GM19438 (cell line): ENCODE results near the gene COL5A3.
"Not testable (repeated sequence)": the region's sequence is repeated elsewhere in the genome, so short reads cannot be mapped to it uniquely, and the experiment has no call there.

Experiments
- ATAC-seq: cut with Tn5 transposase; IDR thresholded peaks from one replicate; pipeline ENCODE4 v1.9.1; 2021; ENCODE audit warnings: low read depth; ENCODE audit not compliant: unreplicated experiment

The COL5A3 gene

DNA sequence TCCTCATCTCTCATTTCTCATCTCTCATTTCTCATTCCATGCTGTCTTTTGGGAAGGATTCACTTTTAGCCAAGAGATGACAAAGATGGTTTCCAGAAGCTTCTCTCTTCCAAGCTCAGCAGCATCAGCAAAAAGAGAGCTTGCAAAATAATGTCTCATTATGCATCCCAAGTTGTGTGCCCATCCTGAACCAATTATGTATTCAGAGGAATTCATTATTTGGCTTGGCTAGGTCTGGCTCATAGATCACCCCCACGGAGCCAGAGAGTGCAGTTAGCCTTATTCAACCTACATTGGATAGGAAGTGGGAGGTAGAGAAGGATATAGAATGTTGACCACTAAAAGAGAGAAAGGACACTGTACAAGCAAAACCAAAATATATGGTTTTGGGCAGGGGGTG is 68.6 kb downstream of the COL5A3 start:
- ATAC-seq, result no peak

DNA sequence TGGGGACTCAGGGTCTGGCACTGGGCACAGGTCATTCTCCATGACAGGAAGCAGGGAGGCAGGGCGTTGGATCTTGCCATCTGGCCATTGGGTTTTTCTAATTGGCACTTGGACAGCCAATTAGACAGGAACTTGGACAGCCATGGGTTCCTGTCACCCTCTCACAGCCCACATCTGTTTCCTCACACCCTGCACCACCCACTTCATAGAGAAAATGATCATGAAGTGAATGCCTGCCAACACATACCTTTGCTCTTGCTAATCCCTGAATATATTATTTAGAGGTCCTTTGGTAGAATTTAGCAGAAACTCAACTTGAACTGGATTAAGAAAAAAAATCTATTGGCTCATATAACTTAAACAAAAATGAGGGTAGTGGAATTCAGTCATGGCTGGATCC is 69.1 kb downstream of the COL5A3 start:
- no peak for ATAC-seq

GRCh38 chr19:9940778-9941177 is 69.5 kb downstream of the COL5A3 start:
- ATAC-seq, result no peak

- ATAC-seq, result no peak
Measured at GRCh38 chr19:9939301-9939913, 70.9 kb downstream of the COL5A3 start.

DNA sequence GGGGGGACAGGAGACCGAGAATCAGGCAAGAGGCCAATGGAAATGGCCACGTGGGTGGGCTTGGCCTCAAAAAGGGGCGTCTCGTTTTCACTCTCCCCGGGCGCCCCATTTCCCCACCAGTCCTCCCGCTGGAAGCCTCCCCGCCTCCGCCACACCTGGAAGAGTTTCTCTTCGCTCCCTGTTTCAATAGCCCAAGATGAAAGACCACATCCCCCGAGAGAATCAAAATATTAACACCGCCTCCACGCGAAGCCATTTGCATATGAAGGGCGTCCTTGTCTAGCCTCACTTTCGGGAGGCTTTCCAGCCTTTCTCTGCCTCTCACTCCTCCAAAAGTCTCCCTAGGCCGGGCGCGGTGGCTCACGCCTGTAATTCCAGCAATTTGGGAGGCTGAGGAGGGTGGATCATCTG is 73.3 kb downstream of the COL5A3 start:
- ATAC-seq, result no peak

- no peak for ATAC-seq
Measured at GRCh38 chr19:9936326-9937000, 73.8 kb downstream of the COL5A3 start, which contains the start of gene OLFM2. OLFM2 (minus strand) TSS chr19:9936515; CDS start chr19:9936366, 149 bp downstream.

DNA sequence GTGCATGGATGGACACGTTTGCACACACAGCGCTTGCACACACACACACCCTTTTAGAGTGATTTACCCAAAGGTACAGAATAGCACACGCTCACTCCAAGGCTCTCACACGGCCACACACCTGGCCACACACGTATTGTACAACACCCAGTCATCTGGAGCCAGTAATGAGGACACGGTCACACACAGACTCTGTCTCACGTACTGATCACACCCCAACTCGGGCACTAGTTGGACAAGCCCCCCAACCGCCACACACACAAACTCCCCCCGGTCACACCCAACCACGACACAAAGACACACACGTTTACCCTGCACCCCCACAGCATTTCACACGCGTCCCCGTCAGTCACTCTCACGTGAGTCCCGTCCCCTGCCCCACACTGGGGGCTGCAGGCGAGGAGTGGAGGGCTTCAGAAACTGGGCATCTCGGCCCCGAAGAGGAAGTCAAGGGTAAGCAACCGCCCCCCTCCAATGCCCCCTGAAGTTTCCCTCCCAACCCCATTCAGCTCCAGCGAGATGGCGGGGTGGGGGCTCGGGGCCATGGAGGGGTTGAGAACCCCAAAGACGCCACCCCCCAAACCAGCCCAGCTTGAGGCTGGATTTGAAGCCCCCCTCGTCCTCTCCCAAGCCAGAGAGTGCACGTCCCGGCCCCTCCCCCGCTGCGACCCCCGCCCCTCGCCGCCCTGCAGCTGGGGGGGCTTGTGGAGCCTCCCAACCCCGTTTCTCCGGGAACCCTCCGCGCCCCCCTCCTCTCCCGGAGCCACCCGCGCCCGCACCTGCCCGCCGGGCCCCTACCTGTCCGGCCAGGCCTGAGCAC is 74.6 kb downstream of the COL5A3 start:
- no peak for ATAC-seq

GRCh38 chr19:9934132-9934950 is 76.0 kb downstream of the COL5A3 start:
- no peak for ATAC-seq

GRCh38 chr19:9932835-9933234 is 77.5 kb downstream of the COL5A3 start:
- no peak for ATAC-seq

GRCh38 chr19:9931629-9932028 is 78.7 kb downstream of the COL5A3 start:
- ATAC-seq, result no peak

- no peak for ATAC-seq
Measured at GRCh38 chr19:9923440-9923839, 86.9 kb downstream of the COL5A3 start.

DNA sequence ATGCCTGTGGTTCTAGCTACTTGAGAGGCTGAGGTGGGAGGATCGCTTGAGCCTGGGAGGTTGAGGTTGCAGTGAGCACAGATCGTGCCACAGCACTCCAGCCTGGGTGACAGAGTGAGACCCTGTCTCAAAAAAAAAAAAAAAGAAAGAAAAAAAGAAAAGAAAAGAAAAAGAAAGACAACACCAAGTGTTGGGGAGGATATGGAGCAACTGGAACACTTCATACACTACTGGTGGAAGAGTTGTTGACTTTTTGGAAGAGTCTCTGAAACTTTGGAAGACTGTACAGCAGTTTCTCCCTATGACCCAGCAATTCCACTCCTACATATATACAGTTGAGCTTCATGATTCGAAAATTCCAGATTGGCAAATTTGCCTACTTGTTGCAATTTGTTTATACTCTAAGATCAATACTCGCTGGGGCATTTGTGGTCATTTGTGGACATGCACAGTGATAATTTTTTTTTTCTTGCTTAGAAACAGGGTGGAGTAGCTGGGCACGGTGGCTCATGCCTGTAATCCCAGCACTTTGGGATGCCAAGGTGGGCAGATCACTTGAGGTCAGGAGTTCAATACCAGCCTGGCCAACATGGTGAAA is 87.4 kb downstream of the COL5A3 start:
- not testable (repeated sequence) for ATAC-seq

GRCh38 chr19:9917321-9917720 is 93.0 kb downstream of the COL5A3 start:
- ATAC-seq, result no peak

DNA sequence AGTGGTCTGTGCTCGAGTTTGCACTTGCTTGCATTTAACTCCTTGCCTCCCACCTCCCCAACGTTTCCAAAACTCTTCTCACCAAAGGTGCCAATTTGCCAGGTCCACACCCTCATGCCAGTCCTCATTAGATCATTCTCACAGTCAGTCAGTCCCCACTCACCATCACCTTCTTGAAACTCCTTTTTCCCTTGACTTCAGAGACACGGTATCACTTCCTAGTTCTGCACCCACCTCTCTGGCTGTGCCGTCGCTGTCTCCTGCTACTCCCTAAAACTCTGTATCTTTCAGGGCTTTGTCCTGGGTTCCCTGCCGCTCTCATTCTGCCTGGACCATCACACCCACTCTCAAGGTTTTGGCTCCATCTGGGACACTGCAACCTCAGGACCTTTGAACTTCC is 93.6 kb downstream of the COL5A3 start:
- no peak for ATAC-seq

- no peak for ATAC-seq
Measured at GRCh38 chr19:9914315-9915207, 95.7 kb downstream of the COL5A3 start.

DNA sequence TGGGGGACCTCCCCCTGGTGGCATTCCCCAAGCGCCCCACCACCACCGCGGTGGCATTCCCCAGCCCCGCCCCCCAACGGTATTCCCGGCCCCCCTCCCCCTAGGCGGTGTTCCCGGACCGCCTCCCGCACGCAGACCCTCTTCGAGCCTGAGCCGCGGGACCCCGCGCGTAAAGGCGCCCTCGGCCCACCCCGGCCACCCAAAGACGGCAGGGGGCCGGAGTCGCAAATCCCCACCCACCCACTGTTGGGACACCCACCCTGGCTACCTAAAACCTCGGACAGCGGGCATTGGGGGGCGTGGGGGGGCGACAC is 96.3 kb downstream of the COL5A3 start:
- no peak for ATAC-seq

DNA sequence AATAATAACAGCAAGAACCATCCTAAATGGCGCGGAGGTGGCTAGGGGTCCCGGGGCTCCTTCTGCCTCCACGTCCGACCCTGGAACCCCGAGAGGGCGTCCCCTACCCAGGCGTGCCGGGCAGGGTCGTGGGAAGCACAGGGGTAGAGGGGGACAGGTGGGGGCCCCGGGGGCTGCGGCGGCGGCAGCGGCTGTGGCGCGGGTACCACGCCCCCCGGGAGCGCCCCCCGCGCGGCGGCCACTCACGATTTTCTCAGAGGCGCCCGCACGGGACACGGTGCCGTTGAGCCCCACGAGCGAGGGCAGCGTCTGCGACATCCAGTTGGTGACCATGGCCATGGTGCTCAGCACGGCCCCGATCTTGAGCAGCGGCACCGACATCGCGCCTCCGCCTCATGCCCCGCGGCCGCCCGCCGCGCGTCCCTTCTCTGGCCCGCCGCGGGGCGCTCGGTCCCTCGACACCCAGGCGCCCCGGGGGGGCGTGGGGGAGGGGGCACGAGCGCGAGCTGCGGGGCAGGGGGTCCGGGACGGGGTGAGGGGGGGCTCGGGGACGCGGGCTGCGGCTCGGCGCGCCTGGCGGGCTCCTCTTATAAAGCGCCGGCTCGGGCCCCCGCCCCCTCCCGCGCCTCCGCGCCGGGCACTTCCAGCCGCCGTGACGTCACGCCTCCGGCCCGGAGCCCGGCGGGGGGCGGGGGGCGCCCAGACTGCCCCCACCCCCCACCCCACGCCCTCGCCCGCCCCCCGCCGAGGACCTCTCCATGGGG is 96.9 kb downstream of the COL5A3 start:
- ATAC-seq, result no peak

DNA sequence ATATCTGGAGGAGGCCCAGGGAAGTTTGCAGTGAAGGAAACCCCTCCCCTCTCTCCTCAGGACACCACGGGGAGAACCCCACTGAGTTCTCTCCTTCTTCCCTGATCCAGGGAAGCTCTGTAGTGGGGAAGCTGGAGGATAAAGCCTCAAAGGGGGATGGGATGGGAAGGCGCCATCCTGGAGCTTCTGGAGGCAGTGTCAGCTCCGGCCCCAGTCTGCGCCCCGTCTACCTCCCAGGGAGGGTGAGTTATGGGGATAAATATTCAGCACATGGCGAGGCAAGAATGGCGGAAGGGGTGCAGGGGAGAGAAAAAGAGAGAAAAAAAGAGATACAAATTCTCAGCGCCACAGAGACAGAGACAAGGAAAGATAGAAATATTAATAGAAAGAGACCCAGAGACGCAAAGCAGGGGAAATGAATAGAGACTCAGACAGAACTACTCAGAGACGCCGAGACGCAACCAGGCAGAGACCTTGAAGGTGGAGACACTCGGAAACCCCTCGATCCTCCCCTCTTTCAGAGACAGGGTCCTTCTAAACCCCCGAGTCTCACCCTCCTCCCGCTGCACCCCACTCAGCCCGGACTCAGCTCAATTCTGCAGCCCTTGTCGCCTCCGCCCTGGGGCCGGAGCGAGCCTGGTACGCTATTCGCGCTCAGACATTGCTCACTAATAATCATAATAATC is 97.6 kb downstream of the COL5A3 start:
- ATAC-seq, result no peak
